ENCODE measurements around the gene VEPH1. TPM values are rescaled to one million over a fixed set of nuclear protein-coding genes. Genes with fewer than 3 reads are reported as not detected.

Gene VEPH1
- total RNA-seq, 4 donors from 2014 or later = 5.8 TPM; not detected in 3

DNA sequence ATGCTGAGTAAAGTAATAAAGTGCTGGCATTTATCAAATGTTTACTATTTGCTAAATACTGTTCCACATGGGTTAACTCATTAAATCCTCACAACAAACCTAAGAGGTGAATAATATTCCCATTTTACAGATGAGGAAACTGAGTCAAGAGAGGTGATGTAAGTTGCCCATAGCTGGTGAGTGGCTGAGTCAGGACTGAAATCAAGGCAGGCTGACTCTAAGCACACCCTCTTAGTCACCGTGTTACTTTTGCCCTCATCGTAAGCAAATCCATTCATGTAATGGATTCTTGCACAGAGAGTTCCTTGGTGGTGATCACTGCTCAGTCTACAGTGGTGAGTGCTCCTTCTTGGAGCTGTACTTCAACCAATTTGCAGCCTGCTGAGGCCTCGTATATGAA, 95.4 kb downstream of the VEPH1 start:
- no peak for DNase-seq
- H3K4me1 ChIP-seq = no peaks in the 10 kb centered on the region
- H3K36me3 ChIP-seq = no peaks in the 10 kb centered on the region
- no peak overlapping the region for H3K27ac ChIP-seq
- no peaks in the 10 kb centered on the region for H3K9me3 ChIP-seq
- no peak overlapping the region for H3K4me3 ChIP-seq
- H3K27me3 ChIP-seq = no peaks in the 10 kb centered on the region
- TF ChIP-seq, protein P1, sequence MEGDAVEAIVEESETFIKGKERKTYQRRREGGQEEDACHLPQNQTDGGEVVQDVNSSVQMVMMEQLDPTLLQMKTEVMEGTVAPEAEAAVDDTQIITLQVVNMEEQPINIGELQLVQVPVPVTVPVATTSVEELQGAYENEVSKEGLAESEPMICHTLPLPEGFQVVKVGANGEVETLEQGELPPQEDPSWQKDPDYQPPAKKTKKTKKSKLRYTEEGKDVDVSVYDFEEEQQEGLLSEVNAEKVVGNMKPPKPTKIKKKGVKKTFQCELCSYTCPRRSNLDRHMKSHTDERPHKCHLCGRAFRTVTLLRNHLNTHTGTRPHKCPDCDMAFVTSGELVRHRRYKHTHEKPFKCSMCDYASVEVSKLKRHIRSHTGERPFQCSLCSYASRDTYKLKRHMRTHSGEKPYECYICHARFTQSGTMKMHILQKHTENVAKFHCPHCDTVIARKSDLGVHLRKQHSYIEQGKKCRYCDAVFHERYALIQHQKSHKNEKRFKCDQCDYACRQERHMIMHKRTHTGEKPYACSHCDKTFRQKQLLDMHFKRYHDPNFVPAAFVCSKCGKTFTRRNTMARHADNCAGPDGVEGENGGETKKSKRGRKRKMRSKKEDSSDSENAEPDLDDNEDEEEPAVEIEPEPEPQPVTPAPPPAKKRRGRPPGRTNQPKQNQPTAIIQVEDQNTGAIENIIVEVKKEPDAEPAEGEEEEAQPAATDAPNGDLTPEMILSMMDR (IDR thresholded peaks at IDR 0.05) = no peak
- TF ChIP-seq POLR2A (IDR thresholded peaks at IDR 0.05) = no peak

DNA sequence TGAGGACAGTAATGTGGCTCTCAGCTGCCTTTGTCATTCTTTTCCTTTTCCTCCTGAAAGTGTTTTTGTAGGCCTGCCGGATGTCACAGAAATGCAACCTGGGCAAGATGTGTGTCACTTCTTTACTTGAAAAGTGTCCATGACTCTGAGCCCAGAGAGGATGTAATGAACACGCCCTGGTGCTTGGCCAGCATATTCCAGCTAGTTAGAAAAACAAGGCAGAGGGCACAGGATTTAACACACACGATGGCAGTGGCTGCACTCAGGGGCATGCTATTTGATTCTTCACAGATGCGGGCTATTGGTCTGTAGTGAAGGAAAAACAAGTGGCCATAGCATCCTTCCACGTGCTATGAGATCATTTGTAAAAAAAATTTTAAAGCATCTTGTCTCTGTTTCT, 96.8 kb downstream of the VEPH1 start:
- Histone ChIP-seq H3K27me3 (no peaks in the 10 kb centered on the region), H3K9me3 (no peaks in the 10 kb centered on the region), H3K4me1 (no peaks in the 10 kb centered on the region), H3K27ac (no peak overlapping the region), H3K4me3 (no peak overlapping the region), H3K36me3 (no peaks in the 10 kb centered on the region)
- no peak for DNase-seq
- TF ChIP-seq POLR2A (IDR thresholded peaks at IDR 0.05) = no peak
- TF ChIP-seq, protein P1 (IDR thresholded peaks at IDR 0.05) = no peak

DNA sequence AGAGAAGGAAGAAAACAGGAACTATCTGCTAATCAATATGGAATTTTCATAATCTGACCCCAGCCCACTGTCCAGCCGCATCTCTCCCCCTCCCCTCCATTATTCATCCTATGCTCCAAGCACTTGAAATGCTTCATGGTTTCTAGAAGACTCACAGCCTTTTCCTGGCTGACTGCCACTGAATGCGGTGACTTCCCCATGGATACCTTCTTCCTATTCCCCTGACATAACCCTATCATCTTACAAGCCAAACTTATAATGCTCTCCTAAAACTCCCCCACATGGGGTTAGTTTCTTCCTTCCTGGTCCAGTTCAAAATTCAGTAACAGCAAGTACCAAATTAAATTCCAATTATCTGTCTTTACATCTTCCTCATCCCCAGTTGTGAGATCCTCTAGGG, 97.8 kb downstream of the VEPH1 start:
- DNase-seq = no peak
- Histone ChIP-seq H3K27ac (no peak overlapping the region), H3K27me3 (no peaks in the 10 kb centered on the region), H3K36me3 (no peaks in the 10 kb centered on the region), H3K9me3 (no peaks in the 10 kb centered on the region), H3K4me1 (no peaks in the 10 kb centered on the region), H3K4me3 (no peak overlapping the region)
- no peak for TF ChIP-seq POLR2A (IDR thresholded peaks at IDR 0.05)
- TF ChIP-seq, protein P1 (IDR thresholded peaks at IDR 0.05) = no peak

DNA sequence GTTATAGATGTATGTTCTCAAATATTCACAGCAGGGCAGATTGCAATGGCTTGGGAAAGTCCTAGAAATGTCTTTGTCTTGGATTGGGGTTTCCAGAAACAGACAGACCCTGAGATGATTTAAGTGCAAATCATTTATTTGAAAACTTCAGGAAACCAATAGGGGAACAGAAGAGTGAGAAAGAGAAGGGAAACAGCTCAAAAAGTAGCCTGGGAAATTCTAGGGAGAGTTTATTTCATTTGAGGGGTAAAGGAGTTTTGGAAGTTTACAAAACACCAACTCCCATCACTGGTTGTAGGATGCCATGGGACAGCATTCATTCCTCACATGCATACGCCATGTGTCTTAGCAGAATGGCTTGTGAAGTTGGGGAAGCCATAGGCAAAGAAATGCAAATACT, 98.8 kb downstream of the VEPH1 start:
- Histone ChIP-seq H3K27me3 (no peaks in the 10 kb centered on the region), H3K9me3 (no peaks in the 10 kb centered on the region), H3K4me3 (no peak overlapping the region), H3K36me3 (no peaks in the 10 kb centered on the region), H3K27ac (no peak overlapping the region), H3K4me1 (no peaks in the 10 kb centered on the region)
- TF ChIP-seq, protein P1 (IDR thresholded peaks at IDR 0.05) = no peak
- TF ChIP-seq POLR2A (IDR thresholded peaks at IDR 0.05) = no peak
- DNase-seq = no peak

DNA sequence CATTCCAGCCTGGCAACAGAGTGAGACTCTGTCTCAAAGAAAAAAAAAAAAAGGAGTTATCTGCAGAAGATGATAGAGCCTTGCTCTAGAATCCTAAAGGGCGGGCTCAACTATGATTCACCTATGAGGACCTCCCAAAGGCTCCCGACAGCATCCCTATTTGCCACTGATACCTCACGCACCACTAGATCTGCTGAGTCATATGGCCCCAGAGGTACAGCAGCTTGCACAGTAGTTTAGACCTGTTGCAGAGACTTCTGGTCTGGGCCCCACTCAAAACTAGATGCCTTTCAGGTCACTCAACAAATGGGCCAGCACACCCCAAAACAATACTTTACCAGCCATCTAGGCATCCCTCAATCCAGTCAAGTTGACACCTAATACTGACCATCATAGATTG, 104.6 kb downstream of the VEPH1 start:
- no peak overlapping the region for H3K4me3 ChIP-seq
- H3K4me1 ChIP-seq = no peaks in the 10 kb centered on the region
- no peak for TF ChIP-seq POLR2A (IDR thresholded peaks at IDR 0.05)
- TF ChIP-seq, protein P1 (IDR thresholded peaks at IDR 0.05) = no peak
- no peaks in the 10 kb centered on the region for H3K27me3 ChIP-seq
- no peaks in the 10 kb centered on the region for H3K9me3 ChIP-seq
- no peak overlapping the region for H3K27ac ChIP-seq
- DNase-seq = no peak
- H3K36me3 ChIP-seq = no peaks in the 10 kb centered on the region

DNA sequence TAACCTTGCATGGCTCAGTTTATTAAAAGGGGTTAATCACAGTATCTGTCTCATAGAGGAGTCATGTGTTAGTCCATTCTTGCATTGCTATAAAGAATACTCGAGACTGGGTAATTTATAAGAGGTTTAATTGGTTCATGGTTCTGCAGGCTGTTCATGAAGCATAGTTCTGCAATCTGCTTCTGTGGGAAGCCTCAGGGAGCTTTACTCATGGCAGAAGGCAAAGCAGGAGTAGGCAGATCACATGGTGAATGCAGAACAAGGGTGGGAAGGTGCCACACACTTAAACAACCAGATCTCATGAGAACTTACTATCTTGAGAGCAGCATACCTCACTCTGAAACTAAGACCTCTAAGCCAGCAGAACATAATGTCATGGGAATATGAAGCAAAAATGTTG, 108.8 kb downstream of the VEPH1 start:
- Histone ChIP-seq H3K27ac (no peak overlapping the region), H3K4me1 (no peaks in the 10 kb centered on the region), H3K4me3 (no peak overlapping the region), H3K9me3 (no peaks in the 10 kb centered on the region), H3K36me3 (no peaks in the 10 kb centered on the region), H3K27me3 (no peaks in the 10 kb centered on the region)
- no peak for DNase-seq
- TF ChIP-seq, protein P1 (IDR thresholded peaks at IDR 0.05) = no peak
- no peak for TF ChIP-seq POLR2A (IDR thresholded peaks at IDR 0.05)

All from Peyer's patch (tissue), 4 donors.